ENCODE measurements around the gene NOS1.

NOS1 gene

GRCh38 chr12:117404940-117405339, 43.5 kb upstream of the NOS1 start:
- TF ChIP-seq ZFP30 (CRISPR knock-in tag; IDR thresholded peaks at IDR 0.05) (no peak), PATZ1 (CRISPR knock-in tag; IDR thresholded peaks at IDR 0.05; ENCODE audit: borderline replicate concordance) (no peak), OSR1 (CRISPR knock-in tag; IDR thresholded peaks at IDR 0.05) (no peak), SNAI2 (CRISPR knock-in tag; IDR thresholded peaks at IDR 0.05) (no peak), ARNTL (CRISPR knock-in tag; IDR thresholded peaks at IDR 0.05; ENCODE audit: borderline replicate concordance, low read depth) (no peak), ZC3H10 (CRISPR knock-in tag; IDR thresholded peaks at IDR 0.05) (no peak), TCF4 (CRISPR knock-in tag; IDR thresholded peaks at IDR 0.05; ENCODE audit: borderline replicate concordance) (no peak), CREB5 (CRISPR knock-in tag; IDR thresholded peaks at IDR 0.05; ENCODE audit: low read depth) (no peak), ESRRG (CRISPR knock-in tag; IDR thresholded peaks at IDR 0.05) (no peak), PPARA (CRISPR knock-in tag; IDR thresholded peaks at IDR 0.05; ENCODE audit: borderline replicate concordance) (no peak), TOX (CRISPR knock-in tag; IDR thresholded peaks at IDR 0.05; ENCODE audit: borderline replicate concordance) (no peak), ZFP3 (CRISPR knock-in tag; IDR thresholded peaks at IDR 0.05) (no peak), ZNF565 (CRISPR knock-in tag; conservative IDR thresholded peaks at IDR 0.05; ENCODE audit: low read depth) (no peak), ZNF70 (CRISPR knock-in tag; IDR thresholded peaks at IDR 0.05) (no peak), POU6F1 (CRISPR knock-in tag; IDR thresholded peaks at IDR 0.05; ENCODE audit: borderline replicate concordance, low read depth) (no peak), BACH2 (CRISPR knock-in tag; IDR thresholded peaks at IDR 0.05; ENCODE audit: borderline replicate concordance) (no peak)
- TF ChIP-seq, protein P1, sequence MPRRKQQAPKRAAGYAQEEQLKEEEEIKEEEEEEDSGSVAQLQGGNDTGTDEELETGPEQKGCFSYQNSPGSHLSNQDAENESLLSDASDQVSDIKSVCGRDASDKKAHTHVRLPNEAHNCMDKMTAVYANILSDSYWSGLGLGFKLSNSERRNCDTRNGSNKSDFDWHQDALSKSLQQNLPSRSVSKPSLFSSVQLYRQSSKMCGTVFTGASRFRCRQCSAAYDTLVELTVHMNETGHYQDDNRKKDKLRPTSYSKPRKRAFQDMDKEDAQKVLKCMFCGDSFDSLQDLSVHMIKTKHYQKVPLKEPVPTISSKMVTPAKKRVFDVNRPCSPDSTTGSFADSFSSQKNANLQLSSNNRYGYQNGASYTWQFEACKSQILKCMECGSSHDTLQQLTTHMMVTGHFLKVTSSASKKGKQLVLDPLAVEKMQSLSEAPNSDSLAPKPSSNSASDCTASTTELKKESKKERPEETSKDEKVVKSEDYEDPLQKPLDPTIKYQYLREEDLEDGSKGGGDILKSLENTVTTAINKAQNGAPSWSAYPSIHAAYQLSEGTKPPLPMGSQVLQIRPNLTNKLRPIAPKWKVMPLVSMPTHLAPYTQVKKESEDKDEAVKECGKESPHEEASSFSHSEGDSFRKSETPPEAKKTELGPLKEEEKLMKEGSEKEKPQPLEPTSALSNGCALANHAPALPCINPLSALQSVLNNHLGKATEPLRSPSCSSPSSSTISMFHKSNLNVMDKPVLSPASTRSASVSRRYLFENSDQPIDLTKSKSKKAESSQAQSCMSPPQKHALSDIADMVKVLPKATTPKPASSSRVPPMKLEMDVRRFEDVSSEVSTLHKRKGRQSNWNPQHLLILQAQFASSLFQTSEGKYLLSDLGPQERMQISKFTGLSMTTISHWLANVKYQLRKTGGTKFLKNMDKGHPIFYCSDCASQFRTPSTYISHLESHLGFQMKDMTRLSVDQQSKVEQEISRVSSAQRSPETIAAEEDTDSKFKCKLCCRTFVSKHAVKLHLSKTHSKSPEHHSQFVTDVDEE (CRISPR knock-in tag; IDR thresholded peaks at IDR 0.05): no peak
- TF ChIP-seq, protein P2, sequence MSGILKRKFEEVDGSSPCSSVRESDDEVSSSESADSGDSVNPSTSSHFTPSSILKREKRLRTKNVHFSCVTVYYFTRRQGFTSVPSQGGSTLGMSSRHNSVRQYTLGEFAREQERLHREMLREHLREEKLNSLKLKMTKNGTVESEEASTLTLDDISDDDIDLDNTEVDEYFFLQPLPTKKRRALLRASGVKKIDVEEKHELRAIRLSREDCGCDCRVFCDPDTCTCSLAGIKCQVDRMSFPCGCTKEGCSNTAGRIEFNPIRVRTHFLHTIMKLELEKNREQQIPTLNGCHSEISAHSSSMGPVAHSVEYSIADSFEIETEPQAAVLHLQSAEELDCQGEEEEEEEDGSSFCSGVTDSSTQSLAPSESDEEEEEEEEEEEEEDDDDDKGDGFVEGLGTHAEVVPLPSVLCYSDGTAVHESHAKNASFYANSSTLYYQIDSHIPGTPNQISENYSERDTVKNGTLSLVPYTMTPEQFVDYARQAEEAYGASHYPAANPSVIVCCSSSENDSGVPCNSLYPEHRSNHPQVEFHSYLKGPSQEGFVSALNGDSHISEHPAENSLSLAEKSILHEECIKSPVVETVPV (CRISPR knock-in tag; IDR thresholded peaks at IDR 0.05): no peak
- no peak for ATAC-seq

DNA sequence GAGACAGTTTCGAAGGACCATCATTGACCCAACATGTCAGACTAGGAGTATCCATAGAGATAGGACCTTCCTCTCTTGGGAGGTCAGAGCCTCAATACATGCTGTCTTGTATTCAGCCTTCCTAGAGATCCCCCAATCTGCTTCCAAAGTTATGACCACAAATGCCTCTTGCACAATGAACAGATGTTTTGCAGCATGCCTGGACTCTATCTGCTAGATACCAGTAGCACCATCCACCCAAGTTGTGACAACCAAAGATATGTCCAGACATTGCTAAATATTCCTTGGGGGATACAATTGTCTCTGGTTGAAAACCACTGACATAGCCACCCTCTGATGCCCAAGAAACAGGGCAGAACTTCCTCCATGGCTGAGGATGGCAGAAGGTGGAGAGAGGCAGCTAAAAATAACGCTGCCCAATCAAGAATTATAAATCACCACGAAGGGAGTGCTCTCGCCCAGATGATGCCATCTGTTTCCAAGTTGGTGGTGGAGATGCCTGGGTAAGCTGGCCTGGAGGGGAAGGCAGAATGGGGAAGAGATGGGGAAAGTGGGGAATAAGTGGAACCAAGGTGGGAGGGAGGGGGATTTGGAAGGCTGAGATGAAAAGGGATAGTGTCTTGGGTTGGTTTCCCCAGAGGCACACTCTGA, 42.9 kb upstream of the NOS1 start:
- ATAC-seq: no peak

More for the DNA sequence above, 42.9 kb upstream of the NOS1 start:
- TF ChIP-seq ZC3H10 (CRISPR knock-in tag; IDR thresholded peaks at IDR 0.05): no peak
- TF ChIP-seq, protein P2 (CRISPR knock-in tag; IDR thresholded peaks at IDR 0.05): no peak
- no peak for TF ChIP-seq TOX (CRISPR knock-in tag; IDR thresholded peaks at IDR 0.05; ENCODE audit: borderline replicate concordance)
- TF ChIP-seq ARNTL (CRISPR knock-in tag; IDR thresholded peaks at IDR 0.05; ENCODE audit: borderline replicate concordance, low read depth): no peak
- TF ChIP-seq OSR1 (CRISPR knock-in tag; IDR thresholded peaks at IDR 0.05): no peak
- TF ChIP-seq RARB (CRISPR knock-in tag; IDR thresholded peaks at IDR 0.05): no peak
- no peak for TF ChIP-seq ISL1 (CRISPR knock-in tag; IDR thresholded peaks at IDR 0.05)
- no peak for TF ChIP-seq PATZ1 (CRISPR knock-in tag; IDR thresholded peaks at IDR 0.05; ENCODE audit: borderline replicate concordance)
- no peak for TF ChIP-seq ZFP30 (CRISPR knock-in tag; IDR thresholded peaks at IDR 0.05)
- no peak for TF ChIP-seq ZNF8 (CRISPR knock-in tag; IDR thresholded peaks at IDR 0.05)
- no peak for TF ChIP-seq TCF4 (CRISPR knock-in tag; IDR thresholded peaks at IDR 0.05; ENCODE audit: borderline replicate concordance)
- no peak for TF ChIP-seq ESRRG (CRISPR knock-in tag; IDR thresholded peaks at IDR 0.05)
- no peak for TF ChIP-seq ZNF565 (CRISPR knock-in tag; conservative IDR thresholded peaks at IDR 0.05; ENCODE audit: low read depth)
- TF ChIP-seq, protein P1 (CRISPR knock-in tag; IDR thresholded peaks at IDR 0.05): no peak
- no peak for TF ChIP-seq ZNF70 (CRISPR knock-in tag; IDR thresholded peaks at IDR 0.05)

Measured in SK-N-SH treated with all-trans-retinoic acid at 6 μM for 48 hours (cell line).